ENCODE results near the gene TYMP.
A peak's percentile ranks its signal among the peaks of the same experiment; 100 is the strongest.
"Not testable (repeated sequence)": the region's sequence is repeated elsewhere in the genome, so short reads cannot be mapped to it uniquely, and the experiment has no call there.

The TYMP gene

GRCh38 chr22:50523806-50524675 lies 5.8 kb downstream of the TYMP start:
- Histone ChIP-seq H3K4me1 (ENCODE audit: control insufficient read depth, insufficient read depth, low read length) (peaks cover 9% of the 10 kb centered on the region), H3K9me3 (ENCODE audit: control insufficient read depth, low read length) (no peaks in the 10 kb centered on the region), H3K4me3 (ENCODE audit: insufficient read depth, low read depth, low read length) (peak overlapping the region; percentile 84), H3K27ac (ENCODE audit: insufficient read depth, low read depth, low read length, poor library complexity, severe bottlenecking) (no peak overlapping the region), H3K36me3 (ENCODE audit: control insufficient read depth, insufficient read depth, low read length) (peaks cover 25% of the 10 kb centered on the region), H3K27me3 (ENCODE audit: control insufficient read depth, insufficient read depth, low read length, poor library complexity, severe bottlenecking) (peaks cover 25% of the 10 kb centered on the region)
- 92 to 93% methylated on average over 25 of the region's 25 CpGs for WGBS, 2 experiments

DNA sequence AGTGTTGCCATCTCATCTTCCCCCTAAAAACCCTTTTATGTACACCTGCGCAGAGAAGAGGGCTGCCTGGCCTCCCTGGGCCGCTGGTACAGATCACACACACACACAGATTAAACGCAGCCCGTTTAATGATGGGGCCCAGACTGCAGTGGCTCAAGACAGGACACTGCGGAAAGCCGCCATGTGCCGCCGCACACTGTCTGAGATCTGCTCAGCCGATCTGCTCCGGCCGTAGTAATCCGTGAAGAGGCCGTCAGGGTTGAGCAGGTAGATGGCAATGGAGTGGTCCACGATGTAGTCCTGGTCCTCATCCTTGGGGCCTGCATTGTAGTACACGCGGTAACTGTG lies 6.4 kb downstream of the TYMP start:
- peaks cover 29% of the 10 kb centered on the region for H3K36me3 ChIP-seq (ENCODE audit: control insufficient read depth, insufficient read depth, low read length)
- 96 to 97% methylated on average over 16 of the region's 16 CpGs for WGBS, 2 experiments

GRCh38 chr22:50522806-50523438 lies 6.9 kb downstream of the TYMP start:
- 94 to 96% methylated on average over 22 of the region's 22 CpGs for WGBS, 2 experiments
- Histone ChIP-seq H3K4me3 (ENCODE audit: insufficient read depth, low read depth, low read length) (no peak overlapping the region), H3K27me3 (ENCODE audit: control insufficient read depth, insufficient read depth, low read length, poor library complexity, severe bottlenecking) (peaks cover 14% of the 10 kb centered on the region), H3K27ac (ENCODE audit: insufficient read depth, low read depth, low read length, poor library complexity, severe bottlenecking) (no peak overlapping the region), H3K36me3 (ENCODE audit: control insufficient read depth, insufficient read depth, low read length) (peaks cover 34% of the 10 kb centered on the region), H3K9me3 (ENCODE audit: control insufficient read depth, low read length) (no peaks in the 10 kb centered on the region), H3K4me1 (ENCODE audit: control insufficient read depth, insufficient read depth, low read length) (peaks cover 9% of the 10 kb centered on the region)

More for the DNA sequence above, 6.4 kb downstream of the TYMP start:
- Histone ChIP-seq H3K9me3 (ENCODE audit: control insufficient read depth, low read length) (no peaks in the 10 kb centered on the region), H3K4me3 (ENCODE audit: insufficient read depth, low read depth, low read length) (no peak overlapping the region), H3K27ac (ENCODE audit: insufficient read depth, low read depth, low read length, poor library complexity, severe bottlenecking) (no peak overlapping the region), H3K27me3 (ENCODE audit: control insufficient read depth, insufficient read depth, low read length, poor library complexity, severe bottlenecking) (peaks cover 19% of the 10 kb centered on the region), H3K4me1 (ENCODE audit: control insufficient read depth, insufficient read depth, low read length) (peaks cover 9% of the 10 kb centered on the region)

DNA sequence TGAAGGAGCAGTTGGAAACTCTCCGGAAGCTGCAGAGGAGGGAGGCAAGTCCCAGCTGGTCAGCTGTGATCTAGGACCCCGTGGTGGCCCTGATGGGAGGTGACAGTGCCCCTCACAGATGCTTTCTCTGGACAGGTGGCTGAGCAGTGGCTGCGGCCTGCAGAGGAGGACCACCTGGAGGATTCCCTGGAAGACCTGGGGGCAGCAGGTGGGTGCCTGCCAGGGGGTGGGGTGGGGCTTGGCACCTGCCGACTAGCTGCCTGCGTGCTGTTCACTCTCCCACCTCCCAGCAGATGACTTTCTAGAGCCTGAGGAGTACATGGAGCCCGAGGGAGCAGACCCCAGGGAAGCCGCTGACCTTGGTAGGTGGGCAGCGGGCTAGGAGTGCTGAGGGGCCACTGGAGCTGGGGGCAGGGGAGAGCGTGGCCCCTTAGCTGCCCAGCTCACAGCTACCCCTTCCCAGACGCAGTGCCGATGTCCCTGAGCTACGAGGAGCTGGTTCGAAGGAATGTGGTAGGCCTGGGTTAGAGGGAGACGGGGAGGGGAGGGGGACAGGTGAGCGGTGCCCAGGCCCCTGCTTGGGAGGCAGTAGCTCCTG lies 7.5 kb downstream of the TYMP start:
- Histone ChIP-seq H3K4me1 (ENCODE audit: control insufficient read depth, insufficient read depth, low read length) (peaks cover 9% of the 10 kb centered on the region), H3K27ac (ENCODE audit: insufficient read depth, low read depth, low read length, poor library complexity, severe bottlenecking) (no peak overlapping the region), H3K27me3 (ENCODE audit: control insufficient read depth, insufficient read depth, low read length, poor library complexity, severe bottlenecking) (peaks cover 8% of the 10 kb centered on the region), H3K36me3 (ENCODE audit: control insufficient read depth, insufficient read depth, low read length) (peaks cover 39% of the 10 kb centered on the region), H3K4me3 (ENCODE audit: insufficient read depth, low read depth, low read length) (no peak overlapping the region), H3K9me3 (ENCODE audit: control insufficient read depth, low read length) (no peaks in the 10 kb centered on the region)
- 95 to 97% methylated on average over 15 of the region's 15 CpGs for whole genome bisulfite sequencing, 2 experiments

DNA sequence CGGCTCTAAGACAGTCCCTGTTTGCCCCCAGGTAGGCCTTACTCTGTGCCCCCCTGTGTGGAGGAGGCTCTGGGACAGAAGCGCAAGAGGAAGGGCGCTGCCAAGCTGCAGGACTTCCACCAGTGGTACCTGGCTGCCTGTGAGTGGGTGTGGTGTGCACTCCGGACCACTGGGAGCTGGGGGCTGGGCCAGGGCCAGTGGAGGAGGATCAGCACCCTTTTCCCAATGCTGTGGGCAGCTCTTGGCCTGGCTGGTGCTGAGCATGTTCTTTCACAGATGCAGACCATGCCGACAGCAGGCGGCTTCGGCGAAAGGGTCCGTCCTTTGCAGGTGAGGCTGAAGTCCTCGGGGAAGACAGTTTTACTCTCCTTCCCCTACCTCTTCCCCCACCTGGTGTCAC lies 8.1 kb downstream of the TYMP start:
- H3K9me3 ChIP-seq (ENCODE audit: control insufficient read depth, low read length) = no peaks in the 10 kb centered on the region
- H3K4me3 ChIP-seq (ENCODE audit: insufficient read depth, low read depth, low read length) = no peak overlapping the region
- peaks cover 39% of the 10 kb centered on the region for H3K36me3 ChIP-seq (ENCODE audit: control insufficient read depth, insufficient read depth, low read length)
- H3K4me1 ChIP-seq (ENCODE audit: control insufficient read depth, insufficient read depth, low read length) = peaks cover 9% of the 10 kb centered on the region
- peaks cover 2% of the 10 kb centered on the region for H3K27me3 ChIP-seq (ENCODE audit: control insufficient read depth, insufficient read depth, low read length, poor library complexity, severe bottlenecking)
- 97% methylated on average over 10 of the region's 10 CpGs for WGBS, 2 experiments
- H3K27ac ChIP-seq (ENCODE audit: insufficient read depth, low read depth, low read length, poor library complexity, severe bottlenecking) = no peak overlapping the region

- H3K9me3 ChIP-seq (ENCODE audit: control insufficient read depth, low read length) = no peaks in the 10 kb centered on the region
- no peak overlapping the region for H3K4me3 ChIP-seq (ENCODE audit: insufficient read depth, low read depth, low read length)
- peaks cover 6% of the 10 kb centered on the region for H3K4me1 ChIP-seq (ENCODE audit: control insufficient read depth, insufficient read depth, low read length)
- peaks cover 42% of the 10 kb centered on the region for H3K36me3 ChIP-seq (ENCODE audit: control insufficient read depth, insufficient read depth, low read length)
- no peaks in the 10 kb centered on the region for H3K27me3 ChIP-seq (ENCODE audit: control insufficient read depth, insufficient read depth, low read length, poor library complexity, severe bottlenecking)
- WGBS, 2 experiments = 95% methylated on average over 13 of the region's 13 CpGs
- H3K27ac ChIP-seq (ENCODE audit: insufficient read depth, low read depth, low read length, poor library complexity, severe bottlenecking) = no peak overlapping the region
Measured at GRCh38 chr22:50520826-50521453, 8.9 kb downstream of the TYMP start.

DNA sequence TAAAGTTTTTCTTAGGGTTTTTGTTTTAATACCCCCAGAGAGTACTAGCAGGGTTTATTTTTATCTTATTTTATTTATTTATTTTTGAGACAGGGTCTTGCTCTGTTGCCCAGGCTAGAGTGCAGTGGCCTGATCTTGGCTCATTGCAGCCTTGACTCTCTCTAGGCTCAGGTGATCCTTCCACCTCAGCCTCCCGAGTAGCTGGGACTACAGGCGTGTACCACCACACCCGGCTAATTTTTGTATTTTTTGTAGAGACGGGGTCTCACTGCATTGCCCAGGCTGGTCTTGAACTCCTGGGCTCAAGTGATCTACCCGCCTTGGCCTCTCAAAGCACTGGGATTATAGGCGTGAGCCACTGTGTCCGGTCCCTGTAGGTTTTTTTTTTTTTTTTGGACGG lies 9.6 kb downstream of the TYMP start:
- not testable (repeated sequence) for H3K9me3 ChIP-seq (ENCODE audit: control insufficient read depth, low read length); H3K4me1 ChIP-seq (ENCODE audit: control insufficient read depth, insufficient read depth, low read length); H3K27ac ChIP-seq (ENCODE audit: insufficient read depth, low read depth, low read length, poor library complexity, severe bottlenecking); H3K4me3 ChIP-seq (ENCODE audit: insufficient read depth, low read depth, low read length); H3K27me3 ChIP-seq (ENCODE audit: control insufficient read depth, insufficient read depth, low read length, poor library complexity, severe bottlenecking)
- peaks cover 42% of the 10 kb centered on the region for H3K36me3 ChIP-seq (ENCODE audit: control insufficient read depth, insufficient read depth, low read length)
- 93 to 96% methylated on average over 8 of the region's 8 CpGs for WGBS, 2 experiments

DNA sequence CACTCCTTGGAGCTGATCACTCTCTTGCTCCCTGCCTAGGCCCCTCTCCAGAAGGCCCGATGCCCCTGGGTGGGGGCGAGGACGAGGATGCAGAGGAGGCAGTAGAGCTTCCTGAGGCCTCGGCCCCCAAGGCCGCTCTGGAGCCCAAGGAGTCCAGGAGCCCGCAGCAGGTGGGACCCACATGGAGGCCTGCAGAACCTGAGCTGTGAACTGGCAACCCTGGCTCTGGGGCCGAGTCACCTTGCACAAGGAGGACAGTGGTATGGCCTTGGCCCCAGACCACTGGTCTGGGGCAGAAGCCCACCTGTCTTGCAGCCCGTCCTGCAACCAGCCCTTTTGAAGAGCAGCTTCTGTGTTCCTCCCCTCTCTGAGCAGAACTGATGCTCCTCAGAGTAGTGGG lies 10.7 kb downstream of the TYMP start:
- H3K9me3 ChIP-seq (ENCODE audit: control insufficient read depth, low read length) = no peaks in the 10 kb centered on the region
- H3K36me3 ChIP-seq (ENCODE audit: control insufficient read depth, insufficient read depth, low read length) = peaks cover 42% of the 10 kb centered on the region
- no peaks in the 10 kb centered on the region for H3K27me3 ChIP-seq (ENCODE audit: control insufficient read depth, insufficient read depth, low read length, poor library complexity, severe bottlenecking)
- 97% methylated on average over 8 of the region's 8 CpGs for WGBS, 2 experiments
- H3K4me1 ChIP-seq (ENCODE audit: control insufficient read depth, insufficient read depth, low read length) = peaks cover under 1% of the 10 kb centered on the region
- no peak overlapping the region for H3K27ac ChIP-seq (ENCODE audit: insufficient read depth, low read depth, low read length, poor library complexity, severe bottlenecking)
- no peak overlapping the region for H3K4me3 ChIP-seq (ENCODE audit: insufficient read depth, low read depth, low read length)

GRCh38 chr22:50518606-50519005 lies 11.2 kb downstream of the TYMP start:
- Histone ChIP-seq H3K4me3 (ENCODE audit: insufficient read depth, low read depth, low read length) (no peak overlapping the region), H3K27ac (ENCODE audit: insufficient read depth, low read depth, low read length, poor library complexity, severe bottlenecking) (no peak overlapping the region), H3K9me3 (ENCODE audit: control insufficient read depth, low read length) (no peaks in the 10 kb centered on the region), H3K36me3 (ENCODE audit: control insufficient read depth, insufficient read depth, low read length) (peaks cover 41% of the 10 kb centered on the region), H3K4me1 (ENCODE audit: control insufficient read depth, insufficient read depth, low read length) (no peaks in the 10 kb centered on the region), H3K27me3 (ENCODE audit: control insufficient read depth, insufficient read depth, low read length, poor library complexity, severe bottlenecking) (no peaks in the 10 kb centered on the region)
- WGBS, 2 experiments = 93 to 97% methylated on average over 7 of the region's 7 CpGs

All from ectodermal cell (in vitro differentiated cells).